ENCODE measurements around the gene RALGAPA2. TPM values are rescaled to one million over a fixed set of nuclear protein-coding genes. Genes with fewer than 3 reads are reported as not detected.

The RALGAPA2 gene
- total RNA-seq, 1 donor from 2014 or later: 28.1 TPM

DNA sequence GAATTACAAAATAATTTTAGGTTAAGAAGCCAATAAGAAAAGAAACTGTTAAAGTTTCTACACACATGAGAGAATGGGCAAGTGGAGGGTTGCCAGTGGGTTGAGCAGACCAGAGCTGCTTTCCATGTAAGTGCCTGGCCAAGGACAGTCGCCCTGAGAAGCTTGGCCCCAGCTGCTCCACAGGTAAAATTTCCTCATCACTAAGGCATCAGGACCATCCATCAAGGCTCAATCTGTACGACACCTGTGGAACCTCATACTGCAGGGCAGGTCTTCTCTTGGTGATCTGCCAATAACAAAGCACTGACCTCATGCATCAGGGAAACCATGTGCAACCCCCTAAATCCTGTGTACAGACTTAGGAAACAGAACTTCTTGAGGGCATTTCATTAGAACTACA lies 229.1 kb downstream of the RALGAPA2 start:
- H3K36me3 Mint-ChIP-seq: peaks cover 5% of the 10 kb centered on the region
- DNase-seq (ENCODE audit: extremely low spot score, unreplicated experiment): no peak

DNA sequence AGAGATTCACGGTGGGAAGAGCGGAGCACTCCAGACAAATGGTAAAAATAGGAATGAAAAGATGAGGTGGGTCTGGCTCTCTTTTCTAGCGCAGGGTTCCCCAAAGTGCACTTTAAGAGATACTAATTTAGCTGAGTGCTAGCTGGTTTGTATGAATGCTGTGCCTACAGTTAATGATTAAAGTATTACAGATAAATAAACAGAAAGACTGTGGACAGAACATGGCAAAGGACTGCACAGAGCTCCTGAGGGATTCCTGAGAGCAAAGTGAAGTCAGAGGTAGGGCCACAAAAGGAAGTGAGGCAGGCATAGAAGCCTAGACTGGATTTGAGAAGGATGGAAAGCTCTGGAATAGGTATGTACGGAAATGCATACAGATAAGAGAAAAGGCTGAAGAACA lies 230.0 kb downstream of the RALGAPA2 start:
- H3K36me3 Mint-ChIP-seq: peaks cover 5% of the 10 kb centered on the region
- no peak overlapping the region for H3K27ac Mint-ChIP-seq
- peaks cover 7% of the 10 kb centered on the region for H3K4me1 Mint-ChIP-seq (ENCODE audit: unreplicated experiment)
- H3K27me3 Mint-ChIP-seq: no peaks in the 10 kb centered on the region
- no peak for DNase-seq (ENCODE audit: extremely low spot score, unreplicated experiment)
- TF ChIP-seq, protein P1, sequence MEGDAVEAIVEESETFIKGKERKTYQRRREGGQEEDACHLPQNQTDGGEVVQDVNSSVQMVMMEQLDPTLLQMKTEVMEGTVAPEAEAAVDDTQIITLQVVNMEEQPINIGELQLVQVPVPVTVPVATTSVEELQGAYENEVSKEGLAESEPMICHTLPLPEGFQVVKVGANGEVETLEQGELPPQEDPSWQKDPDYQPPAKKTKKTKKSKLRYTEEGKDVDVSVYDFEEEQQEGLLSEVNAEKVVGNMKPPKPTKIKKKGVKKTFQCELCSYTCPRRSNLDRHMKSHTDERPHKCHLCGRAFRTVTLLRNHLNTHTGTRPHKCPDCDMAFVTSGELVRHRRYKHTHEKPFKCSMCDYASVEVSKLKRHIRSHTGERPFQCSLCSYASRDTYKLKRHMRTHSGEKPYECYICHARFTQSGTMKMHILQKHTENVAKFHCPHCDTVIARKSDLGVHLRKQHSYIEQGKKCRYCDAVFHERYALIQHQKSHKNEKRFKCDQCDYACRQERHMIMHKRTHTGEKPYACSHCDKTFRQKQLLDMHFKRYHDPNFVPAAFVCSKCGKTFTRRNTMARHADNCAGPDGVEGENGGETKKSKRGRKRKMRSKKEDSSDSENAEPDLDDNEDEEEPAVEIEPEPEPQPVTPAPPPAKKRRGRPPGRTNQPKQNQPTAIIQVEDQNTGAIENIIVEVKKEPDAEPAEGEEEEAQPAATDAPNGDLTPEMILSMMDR (conservative IDR thresholded peaks at IDR 0.05): no peak
- no peak overlapping the region for H3K4me3 Mint-ChIP-seq
- H3K9me3 Mint-ChIP-seq: no peaks in the 10 kb centered on the region

More for the DNA sequence above, 229.1 kb downstream of the RALGAPA2 start:
- Mint-ChIP-seq H3K4me3 (no peak overlapping the region), H3K27me3 (no peaks in the 10 kb centered on the region), H3K27ac (no peak overlapping the region), H3K9me3 (no peaks in the 10 kb centered on the region), H3K4me1 (ENCODE audit: unreplicated experiment) (peaks cover 7% of the 10 kb centered on the region)
- TF ChIP-seq, protein P1 (conservative IDR thresholded peaks at IDR 0.05): no peak

DNA sequence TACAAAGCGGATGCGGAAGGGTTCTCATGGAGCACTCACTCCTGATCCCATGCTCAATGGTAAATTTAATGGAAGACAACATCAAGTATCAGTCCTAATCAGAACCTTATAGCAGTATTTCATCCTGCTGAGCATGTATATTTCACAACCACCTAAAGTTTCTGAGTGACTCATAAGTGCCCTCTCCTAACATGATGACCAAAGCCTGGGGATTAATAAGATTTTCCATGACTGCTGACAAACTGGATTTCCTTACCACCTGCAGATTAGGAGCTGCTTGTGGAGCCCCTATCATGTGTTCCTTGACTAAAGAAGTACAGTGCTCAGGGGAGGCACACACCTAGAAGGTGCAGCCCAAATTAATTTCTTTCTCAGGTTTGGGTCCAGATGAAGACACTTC lies 231.8 kb downstream of the RALGAPA2 start:
- H3K4me3 Mint-ChIP-seq: no peak overlapping the region
- H3K36me3 Mint-ChIP-seq: no peaks in the 10 kb centered on the region
- H3K4me1 Mint-ChIP-seq (ENCODE audit: unreplicated experiment): peaks cover 7% of the 10 kb centered on the region
- H3K9me3 Mint-ChIP-seq: no peaks in the 10 kb centered on the region
- TF ChIP-seq, protein P1 (conservative IDR thresholded peaks at IDR 0.05): no peak
- no peak for DNase-seq (ENCODE audit: extremely low spot score, unreplicated experiment)
- no peaks in the 10 kb centered on the region for H3K27me3 Mint-ChIP-seq
- no peak overlapping the region for H3K27ac Mint-ChIP-seq

DNA sequence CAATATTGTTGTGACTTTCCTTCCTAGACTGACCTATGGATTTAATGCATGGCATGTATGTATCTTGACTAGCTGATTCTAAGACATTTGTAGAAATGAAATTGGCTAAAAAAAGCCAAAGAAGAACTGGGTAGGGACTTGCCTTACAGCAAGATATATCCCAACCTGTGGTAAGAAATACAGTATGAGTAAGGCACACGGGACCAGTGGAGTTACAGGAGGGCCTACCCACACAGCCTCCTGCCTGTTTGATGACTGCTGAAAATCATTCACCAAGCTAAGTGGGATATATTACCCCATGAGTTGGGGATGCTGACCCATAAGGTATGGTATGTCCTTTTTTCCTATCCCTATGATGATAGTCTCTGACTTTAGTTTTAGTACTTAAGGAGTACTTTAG lies 232.3 kb downstream of the RALGAPA2 start:
- Mint-ChIP-seq H3K27ac (no peak overlapping the region), H3K9me3 (no peaks in the 10 kb centered on the region), H3K27me3 (no peaks in the 10 kb centered on the region), H3K4me3 (no peak overlapping the region), H3K36me3 (no peaks in the 10 kb centered on the region), H3K4me1 (ENCODE audit: unreplicated experiment) (peaks cover 7% of the 10 kb centered on the region)
- DNase-seq (ENCODE audit: extremely low spot score, unreplicated experiment): no peak
- TF ChIP-seq, protein P1 (conservative IDR thresholded peaks at IDR 0.05): no peak

DNA sequence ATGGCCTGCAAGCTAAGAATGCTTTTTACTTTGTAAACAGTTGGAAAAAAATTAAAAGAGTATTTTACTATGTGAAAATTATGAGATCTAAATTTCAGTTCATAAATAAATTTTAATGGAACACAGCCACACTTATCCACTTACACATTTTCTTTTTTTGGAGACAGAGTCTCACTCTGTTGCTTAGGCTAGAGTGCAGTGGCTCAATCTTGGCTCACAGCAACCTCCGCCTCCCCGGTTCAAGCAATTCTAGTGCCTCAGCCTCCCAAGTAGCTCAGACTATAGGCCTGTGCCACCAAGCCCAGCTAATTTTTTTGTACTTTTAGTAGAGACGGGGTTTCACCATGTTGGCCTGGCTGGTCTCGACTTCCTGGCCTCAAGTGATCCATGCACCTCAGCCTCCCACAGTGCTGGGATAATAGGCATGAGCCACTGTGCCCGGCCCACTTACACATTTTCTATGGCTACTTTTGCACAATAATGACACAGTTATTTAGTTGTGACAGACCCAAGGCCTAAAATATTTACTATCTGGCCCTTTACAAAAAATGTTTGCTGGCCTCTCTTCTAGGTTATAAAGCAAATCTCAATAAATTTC lies 234.9 kb downstream of the RALGAPA2 start:
- Mint-ChIP-seq H3K4me3 (no peak overlapping the region), H3K27ac (no peak overlapping the region), H3K36me3 (no peaks in the 10 kb centered on the region), H3K27me3 (no peaks in the 10 kb centered on the region), H3K9me3 (no peaks in the 10 kb centered on the region), H3K4me1 (ENCODE audit: unreplicated experiment) (peaks cover 1% of the 10 kb centered on the region)
- DNase-seq (ENCODE audit: extremely low spot score, unreplicated experiment): no peak
- TF ChIP-seq, protein P1 (conservative IDR thresholded peaks at IDR 0.05): no peak

DNA sequence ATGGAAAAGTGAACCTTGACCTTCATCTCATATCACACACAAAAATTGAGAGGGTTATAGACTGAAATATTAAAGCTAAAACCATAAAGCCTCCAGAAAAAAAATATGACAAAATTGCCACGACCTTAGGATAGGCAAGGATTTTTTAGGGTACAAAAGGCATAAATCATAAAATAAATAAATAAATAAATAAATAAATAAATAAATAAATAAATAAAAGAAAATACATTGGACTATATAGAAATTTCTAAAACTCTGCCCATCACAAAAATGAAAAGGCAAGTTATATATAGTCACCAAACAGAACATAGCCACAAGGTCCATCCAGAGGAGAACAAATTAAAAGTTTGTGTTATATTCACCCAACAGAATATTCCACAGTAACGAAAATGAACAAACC lies 235.9 kb downstream of the RALGAPA2 start:
- Mint-ChIP-seq H3K27me3 (no peaks in the 10 kb centered on the region), H3K27ac (no peak overlapping the region), H3K4me1 (ENCODE audit: unreplicated experiment) (no peaks in the 10 kb centered on the region), H3K4me3 (no peak overlapping the region), H3K36me3 (no peaks in the 10 kb centered on the region), H3K9me3 (no peaks in the 10 kb centered on the region)
- TF ChIP-seq, protein P1 (conservative IDR thresholded peaks at IDR 0.05): no peak
- DNase-seq (ENCODE audit: extremely low spot score, unreplicated experiment): no peak

Data from type B pancreatic cell (in vitro differentiated cells).